ENCODE results near the gene UNC5C. TPM values are rescaled to one million over a fixed set of nuclear protein-coding genes. Genes with fewer than 3 reads are reported as not detected.

The UNC5C gene
- total RNA-seq, 1 donor from 2014 or later, result not detected

GRCh38 chr4:95533254-95533653 is 15.5 kb downstream of the UNC5C start:
- DNase-seq (ENCODE audit: low read depth) (no peak), FAIRE-seq (no peak)
- Histone ChIP-seq H3K27me3 (ENCODE audit: control insufficient read depth, insufficient read depth, low read length) (no peaks in the 10 kb centered on the region), H3K4me3 (ENCODE audit: low read depth, low read length) (no peak overlapping the region), H3K36me3 (ENCODE audit: control insufficient read depth, insufficient read depth, low read length) (no peaks in the 10 kb centered on the region)
- TF ChIP-seq, protein P1, sequence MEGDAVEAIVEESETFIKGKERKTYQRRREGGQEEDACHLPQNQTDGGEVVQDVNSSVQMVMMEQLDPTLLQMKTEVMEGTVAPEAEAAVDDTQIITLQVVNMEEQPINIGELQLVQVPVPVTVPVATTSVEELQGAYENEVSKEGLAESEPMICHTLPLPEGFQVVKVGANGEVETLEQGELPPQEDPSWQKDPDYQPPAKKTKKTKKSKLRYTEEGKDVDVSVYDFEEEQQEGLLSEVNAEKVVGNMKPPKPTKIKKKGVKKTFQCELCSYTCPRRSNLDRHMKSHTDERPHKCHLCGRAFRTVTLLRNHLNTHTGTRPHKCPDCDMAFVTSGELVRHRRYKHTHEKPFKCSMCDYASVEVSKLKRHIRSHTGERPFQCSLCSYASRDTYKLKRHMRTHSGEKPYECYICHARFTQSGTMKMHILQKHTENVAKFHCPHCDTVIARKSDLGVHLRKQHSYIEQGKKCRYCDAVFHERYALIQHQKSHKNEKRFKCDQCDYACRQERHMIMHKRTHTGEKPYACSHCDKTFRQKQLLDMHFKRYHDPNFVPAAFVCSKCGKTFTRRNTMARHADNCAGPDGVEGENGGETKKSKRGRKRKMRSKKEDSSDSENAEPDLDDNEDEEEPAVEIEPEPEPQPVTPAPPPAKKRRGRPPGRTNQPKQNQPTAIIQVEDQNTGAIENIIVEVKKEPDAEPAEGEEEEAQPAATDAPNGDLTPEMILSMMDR (IDR thresholded peaks at IDR 0.05; ENCODE audit: insufficient read depth, low read length, severe bottlenecking), result no peak

DNA sequence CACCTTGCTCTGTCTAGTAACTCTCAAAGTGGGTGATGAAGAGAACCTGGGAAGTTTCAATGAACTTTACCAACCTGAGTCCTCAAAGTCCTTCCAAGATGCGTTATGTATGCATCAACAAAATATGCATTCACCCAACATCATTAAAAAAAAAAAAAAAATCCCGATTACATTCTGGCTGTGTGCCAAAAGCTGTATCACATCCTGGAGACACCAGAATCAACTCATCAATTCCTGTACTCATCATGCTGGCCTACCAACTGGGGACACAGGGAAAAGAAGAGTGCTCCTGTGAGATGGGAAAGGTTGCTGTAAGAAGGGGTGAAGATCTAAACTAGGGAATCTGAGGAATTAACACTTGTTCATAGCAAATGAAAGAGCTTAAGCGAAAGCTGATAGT is 16.5 kb downstream of the UNC5C start:
- TF ChIP-seq, protein P1 (IDR thresholded peaks at IDR 0.05; ENCODE audit: insufficient read depth, low read length, severe bottlenecking), result no peak
- FAIRE-seq, result no peak
- H3K36me3 ChIP-seq (ENCODE audit: control insufficient read depth, insufficient read depth, low read length), result no peaks in the 10 kb centered on the region
- H3K27me3 ChIP-seq (ENCODE audit: control insufficient read depth, insufficient read depth, low read length), result no peaks in the 10 kb centered on the region
- no peak overlapping the region for H3K4me3 ChIP-seq (ENCODE audit: low read depth, low read length)
- no peak for DNase-seq (ENCODE audit: low read depth)

DNA sequence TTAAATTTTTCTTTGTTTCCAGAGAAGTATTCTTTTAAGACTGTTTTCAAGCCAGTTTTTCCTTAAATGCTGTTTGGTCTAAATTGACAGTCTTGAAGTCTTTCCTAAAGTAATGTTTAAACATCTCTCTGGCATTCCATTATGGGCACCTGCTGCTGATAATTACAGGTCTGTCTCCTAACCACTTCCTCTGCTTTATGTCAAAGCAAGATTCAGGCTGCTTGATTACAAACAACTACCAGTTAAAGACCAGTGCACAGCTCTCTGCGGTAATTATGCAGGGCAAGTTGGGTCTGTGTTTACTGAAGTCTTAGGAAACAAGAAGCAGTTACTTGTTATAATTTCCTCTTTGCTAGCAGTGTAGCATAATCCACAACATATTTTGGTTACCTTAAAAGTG is 17.6 kb downstream of the UNC5C start:
- H3K36me3 ChIP-seq (ENCODE audit: control insufficient read depth, insufficient read depth, low read length), result no peaks in the 10 kb centered on the region
- no peaks in the 10 kb centered on the region for H3K27me3 ChIP-seq (ENCODE audit: control insufficient read depth, insufficient read depth, low read length)
- DNase-seq (ENCODE audit: low read depth) (no peak), FAIRE-seq (no peak)
- H3K4me3 ChIP-seq (ENCODE audit: low read depth, low read length), result no peak overlapping the region
- TF ChIP-seq, protein P1 (IDR thresholded peaks at IDR 0.05; ENCODE audit: insufficient read depth, low read length, severe bottlenecking), result no peak

DNA sequence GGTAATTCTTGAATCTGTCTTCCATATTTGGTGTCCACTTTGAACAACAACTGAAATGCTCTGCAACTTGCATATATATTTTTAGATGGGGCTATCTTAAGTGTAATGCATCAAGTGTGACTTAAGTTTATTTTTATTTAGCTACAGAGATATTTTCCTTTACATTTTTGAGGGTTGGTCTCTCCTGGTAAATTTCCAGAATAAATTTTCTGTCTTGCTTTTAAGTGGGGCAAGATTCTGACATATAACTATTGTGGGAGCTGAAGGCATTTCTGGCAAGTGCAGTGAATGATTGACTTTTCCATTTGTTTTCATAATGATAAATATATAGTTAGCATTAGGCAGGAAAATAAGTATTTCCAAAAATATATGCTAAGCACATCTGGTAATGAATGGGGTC is 18.8 kb downstream of the UNC5C start:
- Histone ChIP-seq H3K36me3 (ENCODE audit: control insufficient read depth, insufficient read depth, low read length) (no peaks in the 10 kb centered on the region), H3K4me3 (ENCODE audit: low read depth, low read length) (no peak overlapping the region), H3K27me3 (ENCODE audit: control insufficient read depth, insufficient read depth, low read length) (no peaks in the 10 kb centered on the region)
- TF ChIP-seq, protein P1 (IDR thresholded peaks at IDR 0.05; ENCODE audit: insufficient read depth, low read length, severe bottlenecking), result no peak
- DNase-seq (ENCODE audit: low read depth) (no peak), FAIRE-seq (no peak)

DNA sequence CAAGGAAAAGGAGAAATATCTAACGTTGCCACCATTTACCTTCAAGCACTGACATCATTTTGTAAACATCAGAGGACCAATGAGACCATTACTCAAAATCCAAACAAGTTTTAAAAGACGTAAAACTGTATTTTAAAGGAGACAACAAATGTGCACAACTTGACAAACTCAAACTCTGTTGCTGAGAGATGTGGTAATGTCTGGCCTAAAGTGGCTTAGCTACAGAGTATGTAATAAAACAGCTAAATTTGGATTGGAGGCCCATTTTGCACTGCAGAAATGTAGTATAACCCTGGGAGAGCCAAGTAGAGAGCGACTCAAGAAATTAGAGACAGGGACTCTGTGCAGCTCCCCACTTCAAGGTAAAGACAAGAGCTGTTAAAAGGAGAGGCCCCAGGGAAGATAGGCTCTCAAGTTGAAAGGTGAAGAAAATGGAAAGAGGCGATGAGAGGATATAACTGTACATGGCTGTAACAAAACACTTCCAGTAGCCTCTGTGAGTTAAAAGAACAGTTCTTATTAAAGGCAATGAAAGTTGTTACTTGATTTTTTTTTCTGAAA is 20.3 kb downstream of the UNC5C start:
- no peaks in the 10 kb centered on the region for H3K27me3 ChIP-seq (ENCODE audit: control insufficient read depth, insufficient read depth, low read length)
- TF ChIP-seq, protein P1 (IDR thresholded peaks at IDR 0.05; ENCODE audit: insufficient read depth, low read length, severe bottlenecking), result no peak
- FAIRE-seq (no peak), DNase-seq (ENCODE audit: low read depth) (no peak)
- H3K36me3 ChIP-seq (ENCODE audit: control insufficient read depth, insufficient read depth, low read length), result no peaks in the 10 kb centered on the region
- no peak overlapping the region for H3K4me3 ChIP-seq (ENCODE audit: low read depth, low read length)

GRCh38 chr4:95526075-95526474 is 22.7 kb downstream of the UNC5C start:
- FAIRE-seq (no peak), DNase-seq (ENCODE audit: low read depth) (no peak)
- no peak overlapping the region for H3K4me3 ChIP-seq (ENCODE audit: low read depth, low read length)
- TF ChIP-seq, protein P1 (IDR thresholded peaks at IDR 0.05; ENCODE audit: insufficient read depth, low read length, severe bottlenecking), result no peak
- H3K36me3 ChIP-seq (ENCODE audit: control insufficient read depth, insufficient read depth, low read length), result no peaks in the 10 kb centered on the region
- no peaks in the 10 kb centered on the region for H3K27me3 ChIP-seq (ENCODE audit: control insufficient read depth, insufficient read depth, low read length)

Data from bronchial epithelial cell (primary cell).